GM12878 (cell line): ENCODE measurements around the gene GATAD2B. TPM values are rescaled to one million over a fixed set of nuclear protein-coding genes. Genes with fewer than 3 reads are reported as not detected.

ENCODE experiments used
- ATAC-seq: fragments of 200-7000 bp; cut with Tn5 transposase; 3 replicates; pipeline ENCODE4 v1.9.1; 2020; ENCODE audit warnings: mild to moderate bottlenecking, moderate library complexity
- BruUV-seq: library from RNA; stranded (reverse); fragments of 400-500 nt; replicated peaks from 2 replicates; lab custom pipeline; 2021; lab: Mats Ljungman, UMichigan
- CTCF ChIA-PET: fragments of 300-600 bp; sonication (Branson Sonifier 250); formaldehyde crosslinking; extraction: SDS; loops from one replicate; lab custom pipeline; 2021; ENCODE audit warnings: inconsistent platforms; lab: Yijun Ruan, JAX
- POLR2A ChIA-PET: fragments of 350-600 bp; formaldehyde crosslinking; extraction: SDS; loops from one replicate; lab custom pipeline; 2021; ENCODE audit warnings: inconsistent platforms; lab: Charles Lee
- RAD21 ChIA-PET: fragments of 300-600 bp; sonication (Branson Sonifier 250); formaldehyde crosslinking; loops from one replicate; lab custom pipeline; 2023; ENCODE audit warnings: antibody characterized with exemption; ENCODE audit not compliant: unreplicated experiment; lab: Charles Lee
- SMC1A ChIA-PET: fragments of 300-600 bp; sonication (Branson Sonifier 250); formaldehyde crosslinking; loops from one replicate; lab custom pipeline; 2023; ENCODE audit not compliant: unreplicated experiment, uncharacterized antibody; lab: Charles Lee
- DNase-seq: peaks from one replicate; pipeline ENCODE4 v3.0.0-alpha.2; 2011; ENCODE audit warnings: low read depth, low spot score
- FAIRE-seq: peaks from 3 replicates; lab custom pipeline; 2011; peaks lifted over from hg19 to GRCh38; lab: Jason Lieb, UNC
- H2AFZ ChIP-seq: 2 replicates; pipeline ENCODE4 v1.6.0; 2011; ENCODE audit warnings: low read depth, low read length, control low read depth; ENCODE audit not compliant: control insufficient read depth
- H3K27ac ChIP-seq: 2 replicates; pipeline ENCODE4 v1.5.1; 2011; ENCODE audit warnings: control low read depth; ENCODE audit not compliant: control insufficient read depth, insufficient read depth
- H3K27me3 ChIP-seq, 2 experiments: replicated peaks in 1 of 2; 2 replicates each; pipeline versions ENCODE4 v1.6.0 to v1.6.1; 2011; ENCODE audit warnings: low read length in 1 of 2; ENCODE audit not compliant: control insufficient read depth in 2 of 2, insufficient read depth in 2 of 2
- H3K36me3 ChIP-seq, 2 experiments: 2 replicates each; pipeline ENCODE4 v1.5.1; 2011; ENCODE audit warnings: low read length in 1 of 2; ENCODE audit not compliant: control insufficient read depth in 2 of 2, insufficient read depth in 2 of 2
- H3K4me1 ChIP-seq: 2 replicates; pipeline ENCODE4 v1.6.1; 2011; ENCODE audit warnings: mild to moderate bottlenecking, low read length, moderate library complexity, mixed read lengths; ENCODE audit not compliant: control insufficient read depth, insufficient read depth
- H3K4me2 ChIP-seq: 2 replicates; pipeline ENCODE4 v1.6.0; 2011; ENCODE audit warnings: control low read depth; ENCODE audit not compliant: control insufficient read depth, insufficient read depth
- H3K4me3 ChIP-seq: fragments of 200-600 bp; sonication (generic); 2 replicates; pipeline ENCODE4 v1.5.1; 2016
- H3K79me2 ChIP-seq: 2 replicates; pipeline ENCODE4 v1.6.0; 2011; ENCODE audit warnings: low read length; ENCODE audit not compliant: control insufficient read depth, insufficient read depth
- H3K9ac ChIP-seq: 2 replicates; pipeline ENCODE4 v1.8.0; 2011; ENCODE audit warnings: low read length, control low read depth, mixed read lengths; ENCODE audit not compliant: control insufficient read depth, insufficient read depth
- H3K9me3 ChIP-seq: replicated peaks from 3 replicates; pipeline ENCODE4 v1.5.1; 2011; ENCODE audit warnings: mild to moderate bottlenecking, low read length; ENCODE audit not compliant: control insufficient read depth, insufficient read depth
- H4K20me1 ChIP-seq: 2 replicates; pipeline ENCODE4 v1.6.0; 2011; ENCODE audit not compliant: control insufficient read depth, insufficient read depth
- DPF2 ChIP-seq: fragments of 450-650 bp; IDR thresholded peaks from 2 replicates; pipeline ENCODE4 v1.6.1; 2017; ENCODE audit warnings: mild to moderate bottlenecking
- IRF5 ChIP-seq: fragments of 450-650 bp; IDR thresholded peaks from 2 replicates; pipeline ENCODE4 v1.6.1; 2017; ENCODE audit warnings: borderline replicate concordance
- JUNB ChIP-seq: IDR thresholded peaks from 2 replicates; pipeline ENCODE4 v1.6.1; 2016; ENCODE audit warnings: antibody characterized with exemption, mild to moderate bottlenecking
- PAX8 ChIP-seq: fragments of 450-650 bp; IDR thresholded peaks from 2 replicates; pipeline ENCODE4 v1.6.1; 2017; ENCODE audit warnings: mild to moderate bottlenecking, moderate library complexity
- REST ChIP-seq: IDR thresholded peaks from 2 replicates; pipeline ENCODE4 v1.6.1; 2012; ENCODE audit warnings: mild to moderate bottlenecking, low read depth, low read length
- SIN3A ChIP-seq: IDR thresholded peaks from 2 replicates; pipeline ENCODE4 v1.6.1; 2012; ENCODE audit warnings: low read depth, low read length, improper control_type of control experiment
- SREBF1 ChIP-seq: IDR thresholded peaks from 2 replicates; pipeline ENCODE4 v1.6.1; 2012; ENCODE audit warnings: mild to moderate bottlenecking, low read length
- SUPT20H ChIP-seq: IDR thresholded peaks from 2 replicates; pipeline ENCODE4 v1.6.1; 2011; ENCODE audit warnings: low read depth, mild to moderate bottlenecking, low read length, moderate library complexity, borderline replicate concordance; ENCODE audit not compliant: control insufficient read depth
- TARDBP ChIP-seq: IDR thresholded peaks from 2 replicates; pipeline ENCODE4 v1.6.1; 2016; ENCODE audit warnings: borderline replicate concordance
- TCF12 ChIP-seq: IDR thresholded peaks from 2 replicates; pipeline ENCODE4 v1.6.1; 2011; ENCODE audit warnings: low read depth, mild to moderate bottlenecking, low read length
- YY1 ChIP-seq: IDR thresholded peaks from 2 replicates; pipeline ENCODE4 v1.6.1; 2011; ENCODE audit warnings: low read depth, mild to moderate bottlenecking, low read length
- ZNF24 ChIP-seq: fragments of 450-650 bp; IDR thresholded peaks from 2 replicates; pipeline ENCODE4 v1.6.1; 2017; ENCODE audit warnings: antibody characterized with exemption, mild to moderate bottlenecking
- WGBS: methylation state at CpG from one replicate; pipeline ENCODE4 v1.1.6; 2016; ENCODE audit warnings: low lambda C conversion rate; ENCODE audit not compliant: insufficient replicate concordance, insufficient coverage; ENCODE audit errors: missing lambda C conversion rate; 5-methylcytosine and 5-hydroxymethylcytosine counted together
- in situ Hi-C: fragments of 300-500 bp; cut with MboI; formaldehyde crosslinking; loops from 9 replicates; pipeline ENCODE4 v1.14.3; 2018; ENCODE audit warnings: mixed read lengths
- intact Hi-C: fragments of 100-400 bp; cut with micrococcal nuclease; formaldehyde crosslinking; loops from one replicate; pipeline ENCODE4 v1.14.2; 2022; ENCODE audit not compliant: unreplicated experiment
- polyA plus RNA-seq, 11 experiments: library from polyadenylated mRNA; depleted of rRNA in 4 of 11; unstranded in 6 of 11; stranded (reverse) in 5 of 11; fragments of >200 nt; fragmentation: Nextera tagmentation in 4 of 11; fragmentation: Illumina TruSeq in 1 of 11; extraction: Ambion mirVana in 4 of 11; extraction: Trizol in 1 of 11; gene quantifications; 1 replicate in 1 of 11; 2 replicates in 10 of 11; pipeline versions ENCODE4 v1.2.1 to v1.2.3, GENCODE V29; 2011 to 2016; ENCODE audit warnings: inconsistent platforms in 2 of 11, missing spikeins in 2 of 11, low read depth in 1 of 11
- total RNA-seq, 4 experiments: library from RNA; depleted of rRNA in 3 of 4; stranded (reverse); fragments of >200 nt in 3 of 4; fragmentation: Illumina TruSeq in 1 of 4; extraction: Trizol in 1 of 4; gene quantifications; 2 replicates each; pipeline versions ENCODE4 v1.2.1 to v1.2.3, GENCODE V29; 2013 to 2021

The GATAD2B gene
- total and polyA plus RNA-seq, 10 of the 15 experiments (the other 5 are each of a cell fraction or from before 2014, with no cell fraction given): 2.4 to 63.1 (median 8.7) TPM

- ChIA-PET RAD21 (no interaction called here), SMC1A (no interaction called here)
- intact Hi-C loops: no loop called here
- Histone ChIP-seq H3K4me1 (peaks cover 3% of the 10 kb centered on the region), H3K27ac (no peak overlapping the region), H3K79me2 (no peaks in the 10 kb centered on the region), H2AFZ (no peak overlapping the region), H3K9me3 (no peaks in the 10 kb centered on the region), H3K27me3 (no peaks in the 10 kb centered on the region), H3K36me3 (peaks cover 2 to 9% of the 10 kb centered on the region in 2 experiments; a peak in 3 of 4 replicates)
- in situ Hi-C loops: no loop called here
- no peak for DNase-seq
- TF ChIP-seq SREBF1 (no peak), ZNF24 (no peak), DPF2 (no peak)
- TF ChIP-seq, all 136 proteins: peak for 0
- H3K4me2 ChIP-seq: no peak overlapping the region
- 90% methylated on average over 7 of the region's 7 CpGs for WGBS
- no peaks in the 10 kb centered on the region for H4K20me1 ChIP-seq
- H3K4me3 ChIP-seq: no peak overlapping the region
- CTCF ChIA-PET: no interaction called here
- no TSS peak for BruUV-seq
- ATAC-seq (no peak), FAIRE-seq (no peak)
- POLR2A ChIA-PET: no interaction called here
- H3K9ac ChIP-seq: no peak overlapping the region
These were observed 145.1 kb downstream of the GATAD2B start for GRCh38 chr1:153777648-153778047.

- H3K9me3 ChIP-seq: no peaks in the 10 kb centered on the region
- no peak overlapping the region for H2AFZ ChIP-seq
- BruUV-seq: no TSS peak
- FAIRE-seq (no peak), ATAC-seq (no peak), DNase-seq (no peak)
- ChIA-PET SMC1A (interaction anchor here (0.7 kb wide), 1 partner anchor 120 kb away, joined by 3 read pairs; no protein-coding TSS in a partner anchor), CTCF (no interaction called here), RAD21 (interaction anchor here (1.1 to 1.9 kb wide), 3 partner anchors 15 to 210 kb away, joined by 3 to 5 read pairs (median 4); no protein-coding TSS in a partner anchor), POLR2A (interaction anchor here (0.6 to 1.0 kb wide), 2 partner anchors 22 to 438 kb away, joined by 3 read pairs; no protein-coding TSS in a partner anchor)
- intact Hi-C loops: no loop called here
- no peak overlapping the region for H3K4me3 ChIP-seq
- H3K4me2 ChIP-seq: no peak overlapping the region
- no peaks in the 10 kb centered on the region for H3K79me2 ChIP-seq
- no peaks in the 10 kb centered on the region for H4K20me1 ChIP-seq
- no peak overlapping the region for H3K9ac ChIP-seq
- WGBS: 86% methylated on average over 10 of the region's 10 CpGs
- H3K27ac ChIP-seq: no peak overlapping the region
- H3K27me3 ChIP-seq: no peaks in the 10 kb centered on the region
- H3K4me1 ChIP-seq: peaks cover 3% of the 10 kb centered on the region
- H3K36me3 ChIP-seq: peaks cover 7 to 13% of the 10 kb centered on the region in 2 experiments
- in situ Hi-C loops: no loop called here
- TF ChIP-seq IRF5: no peak
- TF ChIP-seq TARDBP: no peak
- TF ChIP-seq PAX8: no peak
- TF ChIP-seq SIN3A: no peak
- no peak for TF ChIP-seq YY1
- no peak for TF ChIP-seq JUNB
- TF ChIP-seq TCF12: no peak
- TF ChIP-seq REST: no peak
- no peak for TF ChIP-seq SUPT20H
These were observed 145.9 kb downstream of the GATAD2B start for GRCh38 chr1:153776845-153777370.
